Heart right ventricle (tissue), 16 donors: ENCODE measurements around the gene ATP8B3. TPM values are rescaled to one million over a fixed set of nuclear protein-coding genes. Genes with fewer than 3 reads are reported as not detected.

Experiments used
- ATAC-seq, 8 donors: fragments of 200-7000 bp; cut with Tn5 transposase; one replicate each; pipeline ENCODE4 v1.9.1; 2020; ENCODE audit warnings: mild to moderate bottlenecking in 8 of 8, moderate library complexity in 8 of 8, moderate number of reproducible peaks in 1 of 8
- DNase-seq, 2 donors: peaks; one replicate each; pipeline ENCODE4 v3.0.0-alpha.2; 2020
- H3K27ac ChIP-seq, 10 donors: fragments of 200-600 bp; sonication (generic) in 2 of 10; one replicate each; pipeline versions ENCODE4 v1.5.0 to v1.8.0; 2020 to 2022; ENCODE audit warnings: mild to moderate bottlenecking in 3 of 10
- H3K27me3 ChIP-seq, 7 donors: fragments of 200-600 bp; one replicate each; pipeline ENCODE4 v1.8.0; 2021 to 2022; ENCODE audit warnings: mild to moderate bottlenecking in 2 of 7
- H3K36me3 ChIP-seq, 9 donors: fragments of 200-600 bp; sonication (generic) in 1 of 9; one replicate each; pipeline versions ENCODE4 v1.5.0 to v1.8.0; 2020 to 2022; ENCODE audit warnings: mild to moderate bottlenecking in 2 of 9
- H3K4me1 ChIP-seq, 9 donors: fragments of 200-600 bp; sonication (generic) in 1 of 9; one replicate each; pipeline versions ENCODE4 v1.5.0 to v1.8.0; 2020 to 2022; ENCODE audit warnings: mild to moderate bottlenecking in 4 of 9
- H3K4me3 ChIP-seq, 10 donors: fragments of 200-600 bp; sonication (generic) in 2 of 10; one replicate each; pipeline versions ENCODE4 v1.5.0 to v1.8.0; 2020 to 2022; ENCODE audit warnings: mild to moderate bottlenecking in 7 of 10, moderate library complexity in 2 of 10
- H3K9me3 ChIP-seq, 11 donors: fragments of 200-600 bp in 10 of 11; sonication (generic) in 2 of 11; one replicate each; pipeline versions ENCODE4 v1.5.0 to v1.8.0; 2013 to 2022; ENCODE audit warnings: mild to moderate bottlenecking in 2 of 11, control low read depth in 1 of 11, moderate library complexity in 1 of 11
- WGBS, 2 donors: extraction: QIAGEN DNeasy Blood & Tissue Kit; methylation state at CpG; one replicate each; pipeline ENCODE4 v1.1.7; 2013; ENCODE audit warnings: inconsistent platforms in 1 of 2; 5-methylcytosine and 5-hydroxymethylcytosine counted together
- intact Hi-C, 10 donors: fragments of 100-400 bp; cut with DNase I; formaldehyde crosslinking; loops; one replicate each; pipeline versions ENCODE4 v1.11.1 to v1.14.2; 2022
- polyA plus RNA-seq, 2 donors: library from polyadenylated mRNA; stranded (reverse); fragments of 200-250 nt; gene quantifications; one replicate each; pipeline ENCODE4 v1.2.3, GENCODE V29; 2013
- total RNA-seq, 10 donors: library from RNA; stranded (reverse); fragmentation: NEBNext Ultra II Directional in 3 of 10; extraction: Animal tissue kit (Norgen Biotek cat#: 25700) in 3 of 10; gene quantifications; one replicate each; pipeline versions ENCODE4 v1.2.1 to v1.2.4, GENCODE V29; 2021 to 2023
- TF ChIP-seq, protein P1 (sequence below), 9 donors: fragments of 200-600 bp; sonication (generic) in 2 of 9; IDR thresholded peaks; one replicate each; pipeline versions ENCODE4 v1.5.0 to v1.8.0; 2021 to 2022; ENCODE audit warnings: antibody characterized with exemption in 9 of 9, mild to moderate bottlenecking in 5 of 9, moderate library complexity in 1 of 9
- donor health status: Arrhythmogenic right ventricular cardiomyopathy.
- donor health status: ischemic (EF 13 %, LVEDD 7.1; RV severe dilation, severe dysfunction).
- donor health status: healthy with polysubstance abuse.
- donor health status: DM: no; HTN: yes; CAD: no.
- donor health status: DM: no; HTN: no; CAD: no.
- donor health status: ischemic (EF 25% LVEDD 6.9; RV normal size, moderate dysfunction).
- donor health status: ischemic (EF 25% LVEDD 5.7; RV mildly dilated, moderate dysfunction).
- donor health status: healthy.
- donor health status: DM: yes; HTN: yes; CAD: no.
- donor health status: Ischemic cardiomyopathy.
- donor health status: ischemic (EF 35%, LVEDD 5.7; RV mildly dilated, moderate dysfunction).
- donor health status: nonischemic (EF 11% LVEDD 7.7; RV severe dilation, severe dysfunction).
- donor health status: DM: yes; HTN: yes; CAD: no.
- donor health status: PGD.
- donor health status: ischemic (EF 29% LVEDD 5.4; RV normal size, mild dysfunction).
- donor health status: nonischemic (EF 23%, LVEDD 6.1; RV moderate dilation, normal function).

Gene ATP8B3
- total and polyA plus RNA-seq, 12 donors, result 0.13 to 3.4 (median 0.52) TPM

DNA sequence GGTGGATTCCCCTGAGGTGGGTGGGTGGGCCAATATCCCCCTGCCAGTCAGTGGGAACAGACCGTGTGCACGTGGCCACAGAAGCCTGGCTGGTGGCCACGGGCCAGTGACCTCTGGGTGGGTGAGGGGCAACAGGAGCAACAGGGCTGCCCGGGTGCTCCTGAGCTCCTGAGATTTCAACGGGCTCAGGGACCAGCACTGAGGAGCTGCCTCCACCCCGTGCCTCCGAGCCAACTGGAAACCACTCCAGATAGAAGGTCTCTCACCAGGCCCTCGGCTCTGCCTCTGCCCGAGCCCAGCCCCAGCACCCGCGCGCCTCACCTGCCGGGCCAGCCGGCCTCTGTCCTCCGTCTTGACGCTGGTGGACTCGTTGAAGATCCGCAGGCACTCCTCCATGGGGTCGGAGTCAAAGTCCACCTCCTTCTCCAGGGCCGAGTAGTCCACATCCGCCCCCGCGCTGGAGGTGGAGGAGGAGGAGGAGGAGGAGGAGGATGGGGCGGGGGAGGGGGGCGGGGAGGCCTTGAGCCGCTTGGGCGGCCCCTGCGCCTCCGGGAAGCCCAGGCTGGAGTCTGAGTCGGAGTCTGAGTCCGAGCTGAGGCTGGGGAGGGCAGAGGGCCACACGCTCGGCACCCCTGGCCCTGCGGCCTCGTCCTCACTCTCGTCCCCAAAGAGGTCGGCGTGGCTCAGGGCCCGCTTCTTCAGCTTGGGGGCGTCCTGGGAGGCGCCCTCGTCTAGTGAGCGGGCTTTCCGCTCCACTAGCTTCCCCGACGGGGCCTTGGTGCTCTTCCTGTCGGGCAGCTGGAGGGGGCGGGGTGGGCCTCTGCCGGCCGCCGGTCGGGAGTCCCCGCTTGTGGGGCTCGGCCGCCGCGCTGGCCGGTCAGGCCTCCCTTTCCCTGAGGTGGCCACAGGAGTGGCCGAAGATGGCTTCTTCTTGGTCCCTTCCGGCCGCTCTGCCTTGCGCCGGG lies 14.8 kb upstream of the ATP8B3 start:
- peak in 3 of 8 donors; percentile 4 to 17 (median 12) for ATAC-seq
- peaks cover 0 to 83% (median 28%) of the 10 kb centered on the region in 9 donors for H3K36me3 ChIP-seq

DNA sequence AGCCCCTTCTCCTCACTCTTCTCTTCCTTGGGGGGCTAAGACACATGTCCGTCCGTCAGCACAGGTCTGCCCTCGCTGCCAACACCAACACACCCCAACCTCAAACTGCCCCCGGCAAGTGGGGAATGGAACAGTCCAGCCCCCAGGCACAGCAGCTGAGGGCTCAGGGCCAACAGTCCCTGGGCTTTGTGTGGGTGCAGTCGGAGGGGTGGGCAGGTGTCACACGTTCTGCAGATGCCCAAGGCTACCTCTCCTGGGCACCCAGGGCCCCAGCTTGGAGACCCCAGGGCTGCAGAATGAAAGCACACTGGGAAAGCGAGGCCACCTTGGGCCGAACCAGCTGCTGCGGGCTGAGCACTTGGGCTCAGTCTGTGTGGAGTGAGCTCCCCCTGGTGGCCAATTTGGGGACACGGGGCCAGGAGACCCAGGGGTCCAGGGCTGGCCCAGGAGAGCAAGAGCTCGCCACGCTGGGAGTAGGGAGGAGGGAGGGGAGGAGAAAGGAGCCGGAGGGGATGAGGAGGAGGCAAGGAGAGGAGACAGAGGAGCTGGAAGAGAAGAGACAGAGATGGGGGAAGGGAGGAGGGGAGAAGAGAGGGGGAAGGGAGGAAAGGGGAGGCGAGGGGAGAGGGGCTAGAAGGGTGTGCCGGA lies 14.0 kb upstream of the ATP8B3 start:
- Histone ChIP-seq H3K9me3 (no peaks in the 10 kb centered on the region), H3K27ac (no peak overlapping the region), H3K4me3 (no peak overlapping the region), H3K4me1 (peaks cover 0 to 17% (median 6%) of the 10 kb centered on the region in 9 donors), H3K36me3 (peaks cover 0 to 91% (median 28%) of the 10 kb centered on the region in 9 donors), H3K27me3 (no peaks in the 10 kb centered on the region)
- TF ChIP-seq, protein P1, sequence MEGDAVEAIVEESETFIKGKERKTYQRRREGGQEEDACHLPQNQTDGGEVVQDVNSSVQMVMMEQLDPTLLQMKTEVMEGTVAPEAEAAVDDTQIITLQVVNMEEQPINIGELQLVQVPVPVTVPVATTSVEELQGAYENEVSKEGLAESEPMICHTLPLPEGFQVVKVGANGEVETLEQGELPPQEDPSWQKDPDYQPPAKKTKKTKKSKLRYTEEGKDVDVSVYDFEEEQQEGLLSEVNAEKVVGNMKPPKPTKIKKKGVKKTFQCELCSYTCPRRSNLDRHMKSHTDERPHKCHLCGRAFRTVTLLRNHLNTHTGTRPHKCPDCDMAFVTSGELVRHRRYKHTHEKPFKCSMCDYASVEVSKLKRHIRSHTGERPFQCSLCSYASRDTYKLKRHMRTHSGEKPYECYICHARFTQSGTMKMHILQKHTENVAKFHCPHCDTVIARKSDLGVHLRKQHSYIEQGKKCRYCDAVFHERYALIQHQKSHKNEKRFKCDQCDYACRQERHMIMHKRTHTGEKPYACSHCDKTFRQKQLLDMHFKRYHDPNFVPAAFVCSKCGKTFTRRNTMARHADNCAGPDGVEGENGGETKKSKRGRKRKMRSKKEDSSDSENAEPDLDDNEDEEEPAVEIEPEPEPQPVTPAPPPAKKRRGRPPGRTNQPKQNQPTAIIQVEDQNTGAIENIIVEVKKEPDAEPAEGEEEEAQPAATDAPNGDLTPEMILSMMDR (IDR thresholded peaks at IDR 0.05), result peak; percentile 77 to 94 (median 89)
- ATAC-seq (peak; percentile 68 to 86 (median 76)), DNase-seq (peak; percentile 73 to 80)
- WGBS, 2 donors, result 33 to 39% methylated on average over 15 of the region's 15 CpGs
- intact Hi-C loops, result no loop called here

More for the DNA sequence above, 14.8 kb upstream of the ATP8B3 start:
- Histone ChIP-seq H3K27ac (no peak overlapping the region), H3K27me3 (no peaks in the 10 kb centered on the region), H3K4me1 (peaks cover 0 to 17% (median 6%) of the 10 kb centered on the region in 9 donors), H3K4me3 (no peak overlapping the region), H3K9me3 (no peaks in the 10 kb centered on the region)
- 62 to 70% methylated on average over 57 to 63 of the region's 63 CpGs for WGBS, 2 donors
- no peak for DNase-seq
- TF ChIP-seq, protein P1 (IDR thresholded peaks at IDR 0.05), result no peak
- intact Hi-C loops, result no loop called here

DNA sequence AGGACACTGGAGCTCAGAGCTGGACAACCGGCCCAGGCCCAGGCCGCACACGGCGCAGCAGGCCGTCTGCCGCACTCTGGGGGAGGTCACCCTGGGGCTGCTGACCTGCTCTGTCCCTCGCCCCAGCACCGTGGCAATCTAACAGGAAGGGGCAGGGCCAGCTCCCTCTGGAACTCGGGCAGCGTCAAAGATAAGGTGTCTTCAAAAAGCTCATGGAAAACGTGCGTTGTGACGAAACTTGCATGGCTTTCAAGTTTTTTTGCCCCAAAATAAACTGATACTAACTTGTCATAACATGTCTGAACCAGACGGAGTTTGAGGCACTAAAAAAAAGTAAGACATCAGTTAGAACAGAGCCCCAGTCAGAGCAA lies 12.2 kb upstream of the ATP8B3 start:
- ATAC-seq (no peak), DNase-seq (no peak)
- 75 to 76% methylated on average over 14 of the region's 14 CpGs for WGBS, 2 donors
- TF ChIP-seq, protein P1 (IDR thresholded peaks at IDR 0.05), result no peak
- Histone ChIP-seq H3K27ac (no peak overlapping the region), H3K4me3 (no peak overlapping the region), H3K27me3 (no peaks in the 10 kb centered on the region), H3K9me3 (no peaks in the 10 kb centered on the region), H3K36me3 (peaks cover 4 to 92% (median 39%) of the 10 kb centered on the region in 9 donors), H3K4me1 (peaks cover 0 to 17% (median 6%) of the 10 kb centered on the region in 9 donors)
- intact Hi-C loops, result no loop called here

DNA sequence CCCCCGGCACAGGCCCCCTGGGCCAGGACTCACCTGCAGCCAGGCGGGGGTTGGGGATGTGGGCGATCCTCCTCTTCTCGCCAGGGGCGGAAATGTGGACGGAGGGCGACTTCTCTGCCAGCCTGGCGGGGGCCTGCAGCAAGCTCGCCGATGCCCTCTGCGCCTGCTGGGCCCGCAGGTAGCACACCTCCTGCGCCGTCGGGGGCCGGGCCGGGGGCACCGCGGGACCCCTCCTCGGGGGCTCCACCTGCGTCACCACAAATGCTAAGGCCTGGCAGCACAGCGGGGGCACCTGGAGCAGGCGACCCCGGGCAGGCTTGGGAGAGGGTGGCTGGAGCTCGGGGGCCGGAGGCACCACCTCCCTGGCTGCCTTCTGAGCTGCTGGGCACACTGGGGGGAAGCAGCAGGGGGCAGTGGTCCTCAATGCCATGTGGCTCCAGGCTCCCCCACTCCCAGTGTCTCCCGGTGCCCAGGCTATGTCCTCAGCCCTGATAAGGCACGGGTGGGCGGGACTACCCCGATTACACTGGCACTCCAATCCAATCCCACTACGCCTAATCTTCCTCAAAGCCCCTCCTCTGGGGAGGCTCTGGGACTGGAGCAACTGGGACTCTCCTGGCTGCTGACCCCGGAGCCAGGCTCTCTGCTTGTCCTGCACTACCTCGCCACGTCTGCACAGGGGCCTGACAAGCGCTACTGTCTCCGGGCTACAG lies 11.6 kb upstream of the ATP8B3 start:
- H3K27me3 ChIP-seq, result no peaks in the 10 kb centered on the region
- intact Hi-C loops, result no loop called here

More for the DNA sequence above, 11.6 kb upstream of the ATP8B3 start:
- Histone ChIP-seq H3K27ac (no peak overlapping the region), H3K4me3 (no peak overlapping the region), H3K36me3 (peaks cover 4 to 96% (median 44%) of the 10 kb centered on the region in 9 donors), H3K4me1 (peaks cover 0 to 17% (median 6%) of the 10 kb centered on the region in 9 donors), H3K9me3 (no peaks in the 10 kb centered on the region)
- ATAC-seq (no peak), DNase-seq (no peak)
- WGBS, 2 donors, result 89 to 90% methylated on average over 36 of the region's 36 CpGs
- TF ChIP-seq, protein P1 (IDR thresholded peaks at IDR 0.05), result no peak
